CD4-positive, alpha-beta T cell (primary cell): ENCODE measurements around the gene SLC24A3. TPM values are rescaled to one million over a fixed set of nuclear protein-coding genes. Genes with fewer than 3 reads are reported as not detected.

Experiments
- ATAC-seq: fragments of 200-7000 bp; cut with Tn5 transposase; one replicate; pipeline ENCODE4 v1.10.0; 2022; ENCODE audit warnings: mild to moderate bottlenecking; ENCODE audit not compliant: poor library complexity
- CTCF ChIA-PET: fragments of 350-600 bp; sonication (Branson Sonifier 250); formaldehyde crosslinking; loops from one replicate; lab custom pipeline; 2021; ENCODE audit warnings: antibody characterized with exemption, inconsistent platforms; lab: Charles Lee
- POLR2A ChIA-PET: fragments of 350-600 bp; sonication (Branson Sonifier 250); formaldehyde crosslinking; loops from one replicate; lab custom pipeline; 2021; ENCODE audit warnings: antibody characterized with exemption, inconsistent platforms; lab: Charles Lee
- DNase-seq, 14 experiments: peaks; one replicate each; pipeline ENCODE4 v3.0.0-alpha.2; 2013 to 2020; ENCODE audit warnings: mixed read lengths in 2 of 14
- H3K27ac ChIP-seq, 2 donors: one replicate each; pipeline versions ENCODE4 v1.5.1 to v1.7.0; 2013; ENCODE audit warnings: low read length in 2 of 2, low read depth in 1 of 2, mild to moderate bottlenecking in 1 of 2
- H3K27me3 ChIP-seq, 2 experiments: 1 replicate in 1 of 2; 2 replicates in 1 of 2; pipeline versions ENCODE4 v1.6.1 to v1.7.0; 2013; ENCODE audit warnings: low read length in 2 of 2, control low read depth in 1 of 2, mild to moderate bottlenecking in 1 of 2, moderate library complexity in 1 of 2; ENCODE audit not compliant: insufficient read depth in 2 of 2, control insufficient read depth in 1 of 2
- H3K36me3 ChIP-seq: one replicate; pipeline ENCODE4 v1.6.1; 2013; ENCODE audit warnings: low read length, control low read depth; ENCODE audit not compliant: insufficient read depth
- H3K4me1 ChIP-seq: one replicate; pipeline ENCODE4 v1.6.1; 2013; ENCODE audit warnings: low read length, control low read depth; ENCODE audit not compliant: insufficient read depth
- H3K4me3 ChIP-seq: one replicate; pipeline ENCODE4 v1.5.1; 2013; ENCODE audit warnings: mild to moderate bottlenecking, low read length, moderate library complexity
- H3K9me3 ChIP-seq, 2 experiments: 1 replicate in 1 of 2; 2 replicates in 1 of 2; pipeline versions ENCODE4 v1.6.1 to v1.7.0; 2013; ENCODE audit warnings: low read length in 2 of 2, mild to moderate bottlenecking in 2 of 2, control low read depth in 1 of 2, moderate library complexity in 1 of 2; ENCODE audit not compliant: control insufficient read depth in 1 of 2, insufficient read depth in 1 of 2
- H3K27ac Mint-ChIP-seq: one replicate; pipeline ENCODE4 v1.8.0; 2020; ENCODE audit warnings: mixed read lengths
- H3K27me3 Mint-ChIP-seq: one replicate; pipeline ENCODE4 v1.8.0; 2021; ENCODE audit warnings: mixed read lengths
- H3K36me3 Mint-ChIP-seq: one replicate; pipeline ENCODE4 v1.8.0; 2021; ENCODE audit warnings: low read depth, mixed read lengths
- H3K4me1 Mint-ChIP-seq: one replicate; pipeline ENCODE4 v1.8.0; 2021; ENCODE audit warnings: low read depth, mixed read lengths
- H3K4me3 Mint-ChIP-seq: one replicate; pipeline ENCODE4 v1.8.0; 2020; ENCODE audit warnings: mild to moderate bottlenecking, mixed read lengths
- H3K9me3 Mint-ChIP-seq: one replicate; pipeline ENCODE4 v1.8.0; 2020; ENCODE audit warnings: mixed read lengths
- intact Hi-C, 2 experiments: fragments of 100-400 bp; cut with DNase I in 1 of 2; cut with micrococcal nuclease in 1 of 2; formaldehyde crosslinking; loops; one replicate each; pipeline versions ENCODE4 v1.15.1 to v1.9.0; 2023 to 2025; cut with DNase I, micrococcal nuclease
- total RNA-seq, 174 experiments: library from RNA in 2 of 174; stranded (reverse) in 2 of 174; gene quantifications; one replicate each; pipeline ENCODE4 v1.2.3 and lab custom pipeline; 2021 to 2026
- TF ChIP-seq, protein P1 (sequence below): fragments of 200-600 bp; IDR thresholded peaks from one replicate; pipeline ENCODE4 v1.8.0; 2022; ENCODE audit warnings: antibody characterized with exemption, mild to moderate bottlenecking

Gene SLC24A3
- total RNA-seq, 2 experiments from 2014 or later: not detected

DNA sequence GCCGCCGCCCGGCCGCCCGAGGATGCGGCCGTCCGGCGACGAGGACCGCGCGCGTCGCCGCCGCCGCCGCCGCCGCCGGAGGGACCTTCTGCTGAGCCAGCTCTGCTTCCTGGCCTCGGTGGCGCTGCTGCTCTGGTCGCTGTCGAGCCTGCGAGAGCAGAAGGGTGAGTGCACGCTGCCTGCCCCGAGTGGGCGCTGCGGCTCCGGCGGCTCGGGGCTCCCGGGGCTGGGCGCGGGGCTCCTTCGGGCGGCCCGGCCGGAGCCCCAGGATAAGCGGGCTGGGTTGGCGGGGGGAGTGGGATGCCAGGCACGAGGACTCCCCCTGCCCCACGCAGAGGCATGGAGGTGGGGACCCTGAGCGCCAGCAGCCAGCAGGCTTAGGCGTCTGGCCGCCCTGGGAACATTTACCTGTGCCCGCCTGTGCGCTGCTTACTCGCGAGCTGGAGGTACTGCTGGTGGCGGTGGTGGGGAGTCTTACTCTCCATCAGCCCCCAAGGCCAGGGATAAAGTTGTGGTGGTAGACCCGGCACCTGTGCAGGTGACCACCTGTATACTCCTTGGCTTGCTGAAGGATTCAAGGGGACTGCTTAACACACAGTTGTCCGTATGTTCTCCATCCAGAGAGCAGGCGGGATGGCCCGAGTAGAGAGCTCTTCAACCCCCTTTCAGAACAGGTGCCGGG is 520 bp downstream of the SLC24A3 start:
- H3K4me3 ChIP-seq: no peak overlapping the region
- ChIA-PET CTCF (no interaction called here), POLR2A (no interaction called here)
- DNase-seq: peak in 3 of 14 experiments; percentile 1 to 41 (median 36)
- peaks cover 0 to 11% of the 10 kb centered on the region in 2 experiments for H3K9me3 ChIP-seq
- H3K36me3 ChIP-seq: no peaks in the 10 kb centered on the region
- Mint-ChIP-seq H3K4me1 (no peaks in the 10 kb centered on the region), H3K36me3 (no peaks in the 10 kb centered on the region), H3K9me3 (no peaks in the 10 kb centered on the region), H3K27ac (no peak overlapping the region), H3K4me3 (no peak overlapping the region), H3K27me3 (peaks cover 73% of the 10 kb centered on the region)
- intact Hi-C loops: no loop called here
- H3K27ac ChIP-seq: no peak overlapping the region
- peaks cover 2% of the 10 kb centered on the region for H3K4me1 ChIP-seq
- ATAC-seq: no peak
- TF ChIP-seq, protein P1, sequence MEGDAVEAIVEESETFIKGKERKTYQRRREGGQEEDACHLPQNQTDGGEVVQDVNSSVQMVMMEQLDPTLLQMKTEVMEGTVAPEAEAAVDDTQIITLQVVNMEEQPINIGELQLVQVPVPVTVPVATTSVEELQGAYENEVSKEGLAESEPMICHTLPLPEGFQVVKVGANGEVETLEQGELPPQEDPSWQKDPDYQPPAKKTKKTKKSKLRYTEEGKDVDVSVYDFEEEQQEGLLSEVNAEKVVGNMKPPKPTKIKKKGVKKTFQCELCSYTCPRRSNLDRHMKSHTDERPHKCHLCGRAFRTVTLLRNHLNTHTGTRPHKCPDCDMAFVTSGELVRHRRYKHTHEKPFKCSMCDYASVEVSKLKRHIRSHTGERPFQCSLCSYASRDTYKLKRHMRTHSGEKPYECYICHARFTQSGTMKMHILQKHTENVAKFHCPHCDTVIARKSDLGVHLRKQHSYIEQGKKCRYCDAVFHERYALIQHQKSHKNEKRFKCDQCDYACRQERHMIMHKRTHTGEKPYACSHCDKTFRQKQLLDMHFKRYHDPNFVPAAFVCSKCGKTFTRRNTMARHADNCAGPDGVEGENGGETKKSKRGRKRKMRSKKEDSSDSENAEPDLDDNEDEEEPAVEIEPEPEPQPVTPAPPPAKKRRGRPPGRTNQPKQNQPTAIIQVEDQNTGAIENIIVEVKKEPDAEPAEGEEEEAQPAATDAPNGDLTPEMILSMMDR: no peak
- peaks cover 22 to 38% of the 10 kb centered on the region in 2 experiments for H3K27me3 ChIP-seq

DNA sequence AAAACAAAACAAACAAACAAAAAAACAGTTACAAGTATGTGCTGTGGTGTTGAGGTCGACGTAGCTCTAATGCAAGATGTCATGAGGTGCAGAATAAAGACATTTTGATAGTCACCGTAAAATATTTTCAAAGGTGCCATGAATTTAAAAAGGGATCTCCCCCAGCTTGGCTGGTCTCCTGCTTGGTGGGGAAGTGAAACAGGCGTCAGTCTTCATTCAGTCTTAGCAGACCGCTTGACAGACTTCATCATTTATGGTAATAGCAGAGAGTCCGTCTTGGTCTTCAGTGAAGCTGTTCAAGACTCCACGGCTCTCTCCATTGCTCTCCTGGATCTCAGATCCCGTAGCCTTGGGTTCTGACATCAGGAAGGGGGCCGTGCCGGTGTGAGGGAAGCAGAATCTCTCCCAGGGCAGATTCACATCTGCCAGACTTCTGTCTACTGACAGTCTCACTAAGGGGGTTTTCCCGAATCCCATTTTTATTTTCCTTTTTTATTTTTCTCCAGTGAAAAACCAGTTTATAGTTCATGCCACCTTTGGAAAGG is 1.6 kb downstream of the SLC24A3 start:
- H3K9me3 ChIP-seq: peaks cover 0 to 11% of the 10 kb centered on the region in 2 experiments
- H3K27me3 ChIP-seq: peaks cover 22 to 38% of the 10 kb centered on the region in 2 experiments
- H3K36me3 ChIP-seq: no peaks in the 10 kb centered on the region
- DNase-seq (no peak), ATAC-seq (no peak)
- ChIA-PET POLR2A (no interaction called here), CTCF (no interaction called here)
- H3K4me3 Mint-ChIP-seq: no peak overlapping the region
- peaks cover 71% of the 10 kb centered on the region for H3K27me3 Mint-ChIP-seq
- no peak overlapping the region for H3K27ac Mint-ChIP-seq
- H3K4me1 ChIP-seq: peaks cover 2% of the 10 kb centered on the region
- TF ChIP-seq, protein P1: no peak
- H3K9me3 Mint-ChIP-seq: no peaks in the 10 kb centered on the region
- no peaks in the 10 kb centered on the region for H3K4me1 Mint-ChIP-seq
- H3K27ac ChIP-seq: no peak overlapping the region
- intact Hi-C loops: no loop called here
- H3K4me3 ChIP-seq: no peak overlapping the region
- no peaks in the 10 kb centered on the region for H3K36me3 Mint-ChIP-seq

DNA sequence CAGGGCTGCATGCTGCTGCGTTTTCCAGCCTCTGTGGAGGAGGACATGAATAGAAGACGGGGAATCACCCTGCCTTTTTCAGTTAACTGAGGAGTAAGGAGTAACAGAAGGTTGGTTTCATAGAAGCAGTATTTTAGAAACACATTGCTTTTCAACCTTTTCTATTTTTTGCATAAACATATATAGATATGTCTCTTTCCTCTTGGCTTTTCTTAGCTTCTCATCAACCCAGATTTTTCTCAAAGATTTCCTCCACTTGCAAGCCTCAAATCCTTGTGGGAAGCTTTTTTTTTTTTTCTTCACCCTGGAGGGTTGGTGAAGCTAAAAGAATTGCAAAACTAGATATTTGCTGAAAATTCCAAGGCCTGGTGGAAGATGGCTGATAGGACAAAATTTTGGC is 6.0 kb downstream of the SLC24A3 start:
- Mint-ChIP-seq H3K27ac (no peak overlapping the region), H3K27me3 (peaks cover 53% of the 10 kb centered on the region), H3K4me3 (no peak overlapping the region), H3K4me1 (no peaks in the 10 kb centered on the region), H3K36me3 (no peaks in the 10 kb centered on the region), H3K9me3 (no peaks in the 10 kb centered on the region)
- no peaks in the 10 kb centered on the region for H3K4me1 ChIP-seq
- no peak for DNase-seq
- CTCF ChIA-PET: no interaction called here
- no peak overlapping the region for H3K27ac ChIP-seq
- intact Hi-C loops: no loop called here
- H3K36me3 ChIP-seq: no peaks in the 10 kb centered on the region
- H3K27me3 ChIP-seq: peaks cover 9 to 19% of the 10 kb centered on the region in 2 experiments
- TF ChIP-seq, protein P1: no peak
- H3K4me3 ChIP-seq: no peak overlapping the region
- no peak for ATAC-seq
- POLR2A ChIA-PET: no interaction called here
- H3K9me3 ChIP-seq: no peaks in the 10 kb centered on the region
